ENCODE data around the gene ANKRD33. TPM values are rescaled to one million over a fixed set of nuclear protein-coding genes. Genes with fewer than 3 reads are reported as not detected.

The ANKRD33 gene
- total RNA-seq, 1 donor from 2014 or later: 2.9 TPM

Other genes starting within 250 kb of the ANKRD33 start
- gene FIGNL2, start 39.4 kb upstream of the ANKRD33 start, total RNA-seq (ENCODE audit: insufficient read depth, low replicate concordance): 0.48 TPM
- gene ACVRL1, start 19.4 kb downstream of the ANKRD33 start, total RNA-seq (ENCODE audit: insufficient read depth, low replicate concordance): 37.6 TPM
- gene ACVR1B, start 63.6 kb downstream of the ANKRD33 start, total RNA-seq (ENCODE audit: insufficient read depth, low replicate concordance): 34.9 TPM
- gene TAMALIN, start 118.8 kb downstream of the ANKRD33 start, total RNA-seq (ENCODE audit: insufficient read depth, low replicate concordance): 2.6 TPM
- 26.5 TPM for gene NR4A1, start 163.3 kb downstream of the ANKRD33 start, total RNA-seq (ENCODE audit: insufficient read depth, low replicate concordance)
- 22.6 TPM for gene ATG101, start 181.9 kb downstream of the ANKRD33 start, total RNA-seq (ENCODE audit: insufficient read depth, low replicate concordance)
- gene SMIM41, start 191.6 kb downstream of the ANKRD33 start, total RNA-seq (ENCODE audit: insufficient read depth, low replicate concordance): not detected

Data from umbilical cord (tissue), 1 donor.